HG03095 (cell line): Measurements from ENCODE around the gene PTPRF.
"Not testable (repeated sequence)": the region's sequence is repeated elsewhere in the genome, so short reads cannot be mapped to it uniquely, and the experiment has no call there.

Experiments
- ATAC-seq: cut with Tn5 transposase; IDR thresholded peaks from one replicate; pipeline ENCODE4 v1.9.1; 2021; ENCODE audit warnings: moderate library complexity; ENCODE audit not compliant: unreplicated experiment

PTPRF gene

GRCh38 chr1:43530483-43531106, at the start of gene PTPRF:
Gene PTPRF (plus strand): TSS chr1:43530883. CDS start chr1:43545076, 14,193 bp downstream.
- ATAC-seq = no peak

- ATAC-seq = no peak
Measured at GRCh38 chr1:43481491-43481890, 49.2 kb upstream of the PTPRF start.

- ATAC-seq = no peak
Measured at GRCh38 chr1:43482215-43482614, 48.5 kb upstream of the PTPRF start.

GRCh38 chr1:43484367-43484766, 46.3 kb upstream of the PTPRF start:
- no peak for ATAC-seq

GRCh38 chr1:43488165-43488564, 42.5 kb upstream of the PTPRF start:
- no peak for ATAC-seq

- ATAC-seq = no peak
Measured at GRCh38 chr1:43491061-43491460, 39.6 kb upstream of the PTPRF start.

GRCh38 chr1:43492826-43493225, 37.9 kb upstream of the PTPRF start:
- ATAC-seq = no peak

GRCh38 chr1:43493661-43494450, 36.8 kb upstream of the PTPRF start:
- ATAC-seq = no peak

- ATAC-seq = no peak
Measured at GRCh38 chr1:43495204-43495603, 35.5 kb upstream of the PTPRF start.

- no peak for ATAC-seq
Measured at GRCh38 chr1:43499898-43500297, 30.8 kb upstream of the PTPRF start.

GRCh38 chr1:43501806-43502205, 28.9 kb upstream of the PTPRF start:
- not testable (repeated sequence) for ATAC-seq

- ATAC-seq = no peak
Measured at GRCh38 chr1:43503534-43503933, 27.1 kb upstream of the PTPRF start.

GRCh38 chr1:43505077-43505780, 25.5 kb upstream of the PTPRF start:
- no peak for ATAC-seq

GRCh38 chr1:43506233-43506632, 24.4 kb upstream of the PTPRF start:
- no peak for ATAC-seq

- no peak for ATAC-seq
Measured at GRCh38 chr1:43507296-43508295, 23.1 kb upstream of the PTPRF start.

- no peak for ATAC-seq
Measured at GRCh38 chr1:43509007-43509739, 21.5 kb upstream of the PTPRF start.

GRCh38 chr1:43509740-43510375, 20.8 kb upstream of the PTPRF start:
- ATAC-seq = no peak

- no peak for ATAC-seq
Measured at GRCh38 chr1:43510621-43511020, 20.1 kb upstream of the PTPRF start.

GRCh38 chr1:43511394-43511793, 19.3 kb upstream of the PTPRF start:
- no peak for ATAC-seq

GRCh38 chr1:43512133-43512532, 18.6 kb upstream of the PTPRF start:
- no peak for ATAC-seq
